Panc1 (cell line): ENCODE data around the gene KCNMB1. TPM values are rescaled to one million over a fixed set of nuclear protein-coding genes. Genes with fewer than 3 reads are reported as not detected.

Source experiments
- ATAC-seq: fragments of 200-7000 bp; cut with Tn5 transposase; 2 replicates; pipeline ENCODE4 v1.9.1; 2020; ENCODE audit warnings: mild to moderate bottlenecking, moderate library complexity
- BruUV-seq: library from RNA; stranded (reverse); fragments of 400-500 nt; replicated peaks from 2 replicates; lab custom pipeline; 2021; lab: Mats Ljungman, UMichigan
- CTCF ChIA-PET: fragments of 300-600 bp; sonication (Branson Sonifier 250); formaldehyde crosslinking; loops from one replicate; lab custom pipeline; 2022; ENCODE audit warnings: antibody characterized with exemption; lab: Charles Lee
- POLR2A ChIA-PET: fragments of 300-600 bp; sonication (Branson Sonifier 250); formaldehyde crosslinking; loops from one replicate; lab custom pipeline; 2022; ENCODE audit warnings: antibody characterized with exemption; lab: Charles Lee
- DNase-seq: peaks from one replicate; pipeline ENCODE4 v3.0.0-alpha.2; 2010; ENCODE audit warnings: low read depth, low spot score
- H3K27ac ChIP-seq: 2 replicates; pipeline ENCODE4 v1.5.1; 2011; ENCODE audit warnings: mild to moderate bottlenecking, low read length, inconsistent platforms
- H3K27me3 ChIP-seq: fragments of 200-500 bp; sonication (Bioruptor generic); 2 replicates; pipeline ENCODE4 v1.6.0; 2014; ENCODE audit warnings: low read length, inconsistent platforms; ENCODE audit not compliant: control insufficient read depth, insufficient read depth
- H3K36me3 ChIP-seq: fragments of 200-500 bp; sonication (Bioruptor generic); 2 replicates; pipeline ENCODE4 v1.5.1; 2014; ENCODE audit warnings: inconsistent platforms, mild to moderate bottlenecking, low read length, moderate library complexity; ENCODE audit not compliant: control insufficient read depth, insufficient read depth
- H3K4me1 ChIP-seq: 2 replicates; pipeline ENCODE4 v1.5.1; 2011; ENCODE audit warnings: inconsistent platforms, mild to moderate bottlenecking, low read length, moderate library complexity; ENCODE audit not compliant: control insufficient read depth, insufficient read depth
- H3K4me3 ChIP-seq, 2 experiments: 2 replicates each; pipeline ENCODE4 v1.5.1; 2011 to 2012; ENCODE audit warnings: low read depth in 2 of 2, low read length in 2 of 2, mild to moderate bottlenecking in 2 of 2, inconsistent platforms in 1 of 2, moderate library complexity in 1 of 2
- H3K9me3 ChIP-seq: fragments of 200-500 bp; sonication (Bioruptor generic); 2 replicates; pipeline ENCODE4 v1.5.1; 2014; ENCODE audit warnings: low read depth, mild to moderate bottlenecking, inconsistent platforms, low read length, moderate library complexity; ENCODE audit not compliant: control insufficient read depth, insufficient read depth
- POLR2AphosphoS5 ChIP-seq: IDR thresholded peaks from 2 replicates; pipeline ENCODE4 v1.6.1; 2012; ENCODE audit warnings: mild to moderate bottlenecking, low read depth, low read length, moderate library complexity
- SIN3A ChIP-seq: IDR thresholded peaks from 2 replicates; pipeline ENCODE4 v1.6.1; 2012; ENCODE audit warnings: low read depth, mild to moderate bottlenecking, low read length, moderate library complexity, borderline replicate concordance; ENCODE audit not compliant: insufficient read depth
- TCF7L2 ChIP-seq: IDR thresholded peaks from 2 replicates; pipeline ENCODE4 v1.6.1; 2011; ENCODE audit warnings: mild to moderate bottlenecking, low read depth, low read length, inconsistent platforms
- in situ Hi-C: cut with HindIII; loops from 2 replicates; pipeline ENCODE4 v1.10.0; 2016; ENCODE audit warnings: low sequenced_read_pairs, low pct_unique_long_range_greater_than_20kb
- intact Hi-C: fragments of 100-400 bp; cut with micrococcal nuclease; formaldehyde crosslinking; loops from one replicate; pipeline ENCODE4 v1.10.0; 2022; ENCODE audit not compliant: unreplicated experiment
- total RNA-seq: library from RNA; stranded (reverse); gene quantifications from one replicate; pipeline ENCODE4 v1.2.1, GENCODE V29; 2021; ENCODE audit not compliant: unreplicated experiment
- TF ChIP-seq, protein P1 (sequence below), 2 experiments: IDR thresholded peaks; 2 replicates each; pipeline ENCODE4 v1.6.1; 2011 to 2012; ENCODE audit warnings: low read depth in 2 of 2, control low read depth in 1 of 2, low read length in 1 of 2, mild to moderate bottlenecking in 1 of 2, moderate library complexity in 1 of 2; ENCODE audit not compliant: insufficient read depth in 1 of 2
- TF ChIP-seq, protein P2 (sequence below): fragments of 450-650 bp; IDR thresholded peaks from 2 replicates; pipeline ENCODE4 v1.5.1; 2017; ENCODE audit warnings: mild to moderate bottlenecking

The KCNMB1 gene
- total RNA-seq, 1 experiment from 2014 or later, result not detected

DNA sequence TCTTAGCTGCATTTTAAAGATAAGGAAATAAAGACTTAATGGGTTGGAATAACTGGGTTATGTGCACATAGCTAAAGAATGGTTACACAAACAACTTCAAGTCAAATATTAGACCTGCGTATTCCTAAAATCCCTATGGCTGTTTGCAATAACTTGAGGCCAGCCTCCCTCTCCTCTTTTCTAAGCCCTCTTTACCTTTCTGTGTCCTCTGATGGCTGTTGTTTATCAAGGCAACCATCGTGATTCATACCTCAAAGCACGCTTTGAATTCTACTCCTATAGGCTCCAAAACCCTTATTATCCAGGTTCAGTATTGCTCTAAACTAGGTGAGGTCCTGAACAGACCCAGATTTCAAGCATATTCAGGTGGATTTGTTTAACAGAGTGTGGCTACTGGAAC is 46.0 kb downstream of the KCNMB1 start:
- ATAC-seq (no peak), DNase-seq (no peak)
- BruUV-seq, result no TSS peak
- Histone ChIP-seq H3K9me3 (no peaks in the 10 kb centered on the region), H3K27me3 (peaks cover 19% of the 10 kb centered on the region), H3K4me1 (no peaks in the 10 kb centered on the region), H3K36me3 (no peaks in the 10 kb centered on the region), H3K27ac (no peak overlapping the region), H3K4me3 (no peak overlapping the region)
- in situ Hi-C loops (no loop called here), intact Hi-C loops (no loop called here)
- ChIA-PET POLR2A (no interaction called here), CTCF (no interaction called here)
- TF ChIP-seq TCF7L2 (no peak), SIN3A (no peak), POLR2AphosphoS5 (no peak)
- TF ChIP-seq, protein P1, sequence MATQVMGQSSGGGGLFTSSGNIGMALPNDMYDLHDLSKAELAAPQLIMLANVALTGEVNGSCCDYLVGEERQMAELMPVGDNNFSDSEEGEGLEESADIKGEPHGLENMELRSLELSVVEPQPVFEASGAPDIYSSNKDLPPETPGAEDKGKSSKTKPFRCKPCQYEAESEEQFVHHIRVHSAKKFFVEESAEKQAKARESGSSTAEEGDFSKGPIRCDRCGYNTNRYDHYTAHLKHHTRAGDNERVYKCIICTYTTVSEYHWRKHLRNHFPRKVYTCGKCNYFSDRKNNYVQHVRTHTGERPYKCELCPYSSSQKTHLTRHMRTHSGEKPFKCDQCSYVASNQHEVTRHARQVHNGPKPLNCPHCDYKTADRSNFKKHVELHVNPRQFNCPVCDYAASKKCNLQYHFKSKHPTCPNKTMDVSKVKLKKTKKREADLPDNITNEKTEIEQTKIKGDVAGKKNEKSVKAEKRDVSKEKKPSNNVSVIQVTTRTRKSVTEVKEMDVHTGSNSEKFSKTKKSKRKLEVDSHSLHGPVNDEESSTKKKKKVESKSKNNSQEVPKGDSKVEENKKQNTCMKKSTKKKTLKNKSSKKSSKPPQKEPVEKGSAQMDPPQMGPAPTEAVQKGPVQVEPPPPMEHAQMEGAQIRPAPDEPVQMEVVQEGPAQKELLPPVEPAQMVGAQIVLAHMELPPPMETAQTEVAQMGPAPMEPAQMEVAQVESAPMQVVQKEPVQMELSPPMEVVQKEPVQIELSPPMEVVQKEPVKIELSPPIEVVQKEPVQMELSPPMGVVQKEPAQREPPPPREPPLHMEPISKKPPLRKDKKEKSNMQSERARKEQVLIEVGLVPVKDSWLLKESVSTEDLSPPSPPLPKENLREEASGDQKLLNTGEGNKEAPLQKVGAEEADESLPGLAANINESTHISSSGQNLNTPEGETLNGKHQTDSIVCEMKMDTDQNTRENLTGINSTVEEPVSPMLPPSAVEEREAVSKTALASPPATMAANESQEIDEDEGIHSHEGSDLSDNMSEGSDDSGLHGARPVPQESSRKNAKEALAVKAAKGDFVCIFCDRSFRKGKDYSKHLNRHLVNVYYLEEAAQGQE (IDR thresholded peaks at IDR 0.05; ENCODE audit: insufficient read depth in 1 of 2, low read depth in 2 of 2, low read length in 1 of 2), result no peak
- TF ChIP-seq, protein P2, sequence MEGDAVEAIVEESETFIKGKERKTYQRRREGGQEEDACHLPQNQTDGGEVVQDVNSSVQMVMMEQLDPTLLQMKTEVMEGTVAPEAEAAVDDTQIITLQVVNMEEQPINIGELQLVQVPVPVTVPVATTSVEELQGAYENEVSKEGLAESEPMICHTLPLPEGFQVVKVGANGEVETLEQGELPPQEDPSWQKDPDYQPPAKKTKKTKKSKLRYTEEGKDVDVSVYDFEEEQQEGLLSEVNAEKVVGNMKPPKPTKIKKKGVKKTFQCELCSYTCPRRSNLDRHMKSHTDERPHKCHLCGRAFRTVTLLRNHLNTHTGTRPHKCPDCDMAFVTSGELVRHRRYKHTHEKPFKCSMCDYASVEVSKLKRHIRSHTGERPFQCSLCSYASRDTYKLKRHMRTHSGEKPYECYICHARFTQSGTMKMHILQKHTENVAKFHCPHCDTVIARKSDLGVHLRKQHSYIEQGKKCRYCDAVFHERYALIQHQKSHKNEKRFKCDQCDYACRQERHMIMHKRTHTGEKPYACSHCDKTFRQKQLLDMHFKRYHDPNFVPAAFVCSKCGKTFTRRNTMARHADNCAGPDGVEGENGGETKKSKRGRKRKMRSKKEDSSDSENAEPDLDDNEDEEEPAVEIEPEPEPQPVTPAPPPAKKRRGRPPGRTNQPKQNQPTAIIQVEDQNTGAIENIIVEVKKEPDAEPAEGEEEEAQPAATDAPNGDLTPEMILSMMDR, result no peak

DNA sequence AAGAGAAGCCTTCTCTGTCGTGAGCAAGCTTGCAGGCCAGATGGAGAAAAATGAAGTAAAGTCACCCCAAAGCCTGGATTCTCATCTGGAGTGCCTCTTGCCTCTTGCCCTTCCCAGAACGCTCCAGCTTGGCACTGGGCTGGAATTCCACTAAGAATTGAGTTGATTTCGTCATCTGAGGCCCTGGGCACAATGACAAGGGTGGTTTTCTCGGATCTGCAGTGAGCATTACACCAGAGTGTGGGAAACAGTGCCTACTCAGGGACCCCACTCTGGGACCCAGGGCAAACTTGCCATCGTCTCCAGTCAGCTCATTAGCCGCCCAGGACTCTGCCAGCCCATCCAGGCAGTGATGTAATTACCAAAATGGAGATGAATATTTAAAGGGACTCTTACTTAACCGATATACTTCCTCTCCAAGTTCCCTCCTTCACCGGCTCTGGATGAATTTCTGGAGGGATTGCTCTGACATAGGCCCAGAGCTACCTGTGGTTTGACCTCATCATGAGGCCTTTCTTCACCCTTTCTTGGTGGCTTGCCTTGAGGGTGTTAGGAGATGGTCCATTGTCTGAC is 46.9 kb downstream of the KCNMB1 start:
- Histone ChIP-seq H3K27me3 (peaks cover 10% of the 10 kb centered on the region), H3K4me1 (no peaks in the 10 kb centered on the region), H3K36me3 (no peaks in the 10 kb centered on the region), H3K9me3 (no peaks in the 10 kb centered on the region), H3K4me3 (no peak overlapping the region), H3K27ac (no peak overlapping the region)
- ATAC-seq (no peak), DNase-seq (no peak)
- TF ChIP-seq TCF7L2, result no peak
- TF ChIP-seq SIN3A, result no peak
- no peak for TF ChIP-seq POLR2AphosphoS5
- TF ChIP-seq, protein P1 (IDR thresholded peaks at IDR 0.05; ENCODE audit: insufficient read depth in 1 of 2, low read depth in 2 of 2, low read length in 1 of 2), result no peak
- TF ChIP-seq, protein P2, result no peak
- POLR2A ChIA-PET, result no interaction called here
- no TSS peak for BruUV-seq
- in situ Hi-C loops (no loop called here), intact Hi-C loops (no loop called here)
- CTCF ChIA-PET, result no interaction called here
